Right lobe of liver (tissue), 6 donors: ENCODE results near the gene ACSF3. TPM values are rescaled to one million over a fixed set of nuclear protein-coding genes. Genes with fewer than 3 reads are reported as not detected.

Experiments used
- ATAC-seq, 4 donors: fragments of 200-7000 bp; cut with Tn5 transposase; one replicate each; pipeline ENCODE4 v1.9.1; 2020; ENCODE audit warnings: mild to moderate bottlenecking in 4 of 4, moderate library complexity in 4 of 4
- DNase-seq, 3 donors: peaks; one replicate each; pipeline ENCODE4 v3.0.0-alpha.2; 2020
- H3K27ac ChIP-seq, 3 donors: fragments of 200-600 bp; one replicate each; pipeline ENCODE4 v1.8.0; 2022
- H3K27me3 ChIP-seq, 2 donors: fragments of 200-600 bp; one replicate each; pipeline ENCODE4 v1.8.0; 2022
- H3K36me3 ChIP-seq, 4 donors: fragments of 200-600 bp; sonication (generic) in 1 of 4; one replicate each; pipeline versions ENCODE4 v1.5.1 to v1.8.0; 2017 to 2022; ENCODE audit warnings: control low read depth in 1 of 4
- H3K4me1 ChIP-seq, 4 donors: fragments of 200-600 bp; sonication (generic) in 1 of 4; one replicate each; pipeline versions ENCODE4 v1.5.1 to v1.8.0; 2017 to 2022; ENCODE audit warnings: control low read depth in 1 of 4
- H3K4me3 ChIP-seq, 3 donors: fragments of 200-600 bp; one replicate each; pipeline ENCODE4 v1.8.0; 2022
- H3K9me3 ChIP-seq, 4 donors: fragments of 200-600 bp; sonication (generic) in 1 of 4; one replicate each; pipeline versions ENCODE4 v1.5.1 to v1.8.0; 2017 to 2022; ENCODE audit warnings: control low read depth in 1 of 4
- POLR2A ChIP-seq: fragments of 450-650 bp; IDR thresholded peaks from one replicate; pipeline ENCODE4 v1.6.1; 2017; ENCODE audit warnings: antibody characterized with exemption, mild to moderate bottlenecking
- WGBS: methylation state at CpG from one replicate; pipeline ENCODE4 v1.1.6; 2018; ENCODE audit warnings: low coverage, low lambda C conversion rate; ENCODE audit not compliant: insufficient coverage; ENCODE audit errors: missing lambda C conversion rate; 5-methylcytosine and 5-hydroxymethylcytosine counted together
- intact Hi-C, 2 donors: fragments of 100-400 bp; cut with DNase I; formaldehyde crosslinking; loops; one replicate each; pipeline versions ENCODE4 v1.11.2 to v1.14.1; 2022
- total RNA-seq, 6 experiments: library from RNA; depleted of rRNA in 2 of 6; stranded (reverse); fragments of >200 nt in 2 of 6; fragmentation: NEBNext Ultra II Directional in 3 of 6; extraction: Animal tissue kit (Norgen Biotek cat#: 25700) in 3 of 6; gene quantifications; one replicate each; pipeline versions ENCODE4 v1.1.0 to v1.2.4, GENCODE V29; 2016 to 2023
- TF ChIP-seq, protein P1 (sequence below), 4 donors: fragments of 200-600 bp in 3 of 4; fragments of 450-650 bp in 1 of 4; IDR thresholded peaks; one replicate each; pipeline versions ENCODE4 v1.5.1 to v1.8.0; 2016 to 2022; ENCODE audit warnings: antibody characterized with exemption in 4 of 4, mild to moderate bottlenecking in 2 of 4
- donor health status: DM: no; HTN: yes; CAD: no.
- donor health status: DM: no; HTN: no; CAD: no.
- donor health status: DM: no; HTN: no; CAD: no.
- donor health status: DM: no; HTN: yes; CAD: no.
- donor health status: DM: no; HTN: yes; CAD: no.

The ACSF3 gene
- total RNA-seq, 6 experiments from 2014 or later, result 20.2 to 33.6 (median 29.4) TPM

DNA sequence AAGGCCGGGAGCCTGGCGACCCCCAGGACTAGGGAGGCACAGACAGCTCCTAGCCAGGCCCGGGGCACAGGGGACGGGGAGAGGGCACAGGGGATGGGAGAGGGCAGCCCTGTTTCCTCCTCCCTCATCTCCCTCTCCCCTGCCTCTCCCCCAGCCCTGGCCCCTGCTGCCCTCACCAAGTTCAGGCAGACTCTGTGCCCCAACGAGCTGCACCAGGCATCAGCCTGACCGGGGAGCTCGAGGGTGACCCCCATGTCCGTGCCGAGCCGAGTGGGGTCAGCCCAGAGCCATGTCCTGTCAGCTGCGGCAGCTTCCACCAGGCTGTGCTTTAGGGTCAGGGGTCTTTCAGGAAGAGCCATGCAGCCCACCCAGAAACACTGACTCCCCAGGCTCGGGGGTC, 83.8 kb downstream of the ACSF3 start:
- WGBS, result 20% methylated on average over 1 of the region's 12 CpGs
- no peaks in the 10 kb centered on the region for H3K36me3 ChIP-seq

DNA sequence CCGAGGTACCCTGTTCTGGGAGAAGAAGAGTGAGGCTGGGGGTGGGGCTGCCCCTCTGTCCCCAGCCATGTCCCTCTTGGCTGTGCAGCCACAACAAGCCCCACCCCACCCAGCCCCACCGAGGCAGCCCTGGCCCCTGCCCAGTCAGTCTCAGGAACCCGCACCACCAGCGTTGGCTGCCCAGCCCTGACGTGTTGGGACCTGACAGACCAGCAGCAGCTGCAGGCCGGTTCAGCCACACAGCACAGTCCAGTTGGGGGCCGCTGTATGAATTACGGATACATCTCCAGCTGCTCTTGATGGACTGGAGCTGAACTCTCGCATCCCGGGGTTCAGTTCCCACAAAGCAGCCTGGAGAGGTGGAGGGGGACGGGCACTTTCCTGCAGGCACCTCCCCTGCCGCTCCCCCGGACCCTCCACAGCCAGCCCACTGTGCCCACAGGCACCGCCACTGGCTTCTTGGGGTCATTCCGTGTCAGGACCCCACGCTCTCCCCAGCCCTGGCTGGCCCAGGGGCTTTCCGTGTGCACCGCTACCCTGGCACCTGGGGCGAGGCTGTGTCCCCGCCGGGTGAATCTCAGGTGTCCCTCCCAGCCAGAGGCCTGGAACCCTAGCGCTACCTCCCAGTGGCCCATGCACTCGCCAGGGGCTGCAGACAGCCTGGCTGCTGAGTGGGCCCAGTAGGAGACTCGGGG, 84.9 kb downstream of the ACSF3 start:
- ATAC-seq (no peak), DNase-seq (no peak)
- Histone ChIP-seq H3K27ac (no peak overlapping the region), H3K9me3 (no peaks in the 10 kb centered on the region), H3K27me3 (no peaks in the 10 kb centered on the region), H3K4me1 (no peaks in the 10 kb centered on the region), H3K4me3 (no peak overlapping the region), H3K36me3 (no peaks in the 10 kb centered on the region)
- intact Hi-C loops, result no loop called here
- WGBS, result 60% methylated on average over 3 of the region's 24 CpGs
- TF ChIP-seq, protein P1, sequence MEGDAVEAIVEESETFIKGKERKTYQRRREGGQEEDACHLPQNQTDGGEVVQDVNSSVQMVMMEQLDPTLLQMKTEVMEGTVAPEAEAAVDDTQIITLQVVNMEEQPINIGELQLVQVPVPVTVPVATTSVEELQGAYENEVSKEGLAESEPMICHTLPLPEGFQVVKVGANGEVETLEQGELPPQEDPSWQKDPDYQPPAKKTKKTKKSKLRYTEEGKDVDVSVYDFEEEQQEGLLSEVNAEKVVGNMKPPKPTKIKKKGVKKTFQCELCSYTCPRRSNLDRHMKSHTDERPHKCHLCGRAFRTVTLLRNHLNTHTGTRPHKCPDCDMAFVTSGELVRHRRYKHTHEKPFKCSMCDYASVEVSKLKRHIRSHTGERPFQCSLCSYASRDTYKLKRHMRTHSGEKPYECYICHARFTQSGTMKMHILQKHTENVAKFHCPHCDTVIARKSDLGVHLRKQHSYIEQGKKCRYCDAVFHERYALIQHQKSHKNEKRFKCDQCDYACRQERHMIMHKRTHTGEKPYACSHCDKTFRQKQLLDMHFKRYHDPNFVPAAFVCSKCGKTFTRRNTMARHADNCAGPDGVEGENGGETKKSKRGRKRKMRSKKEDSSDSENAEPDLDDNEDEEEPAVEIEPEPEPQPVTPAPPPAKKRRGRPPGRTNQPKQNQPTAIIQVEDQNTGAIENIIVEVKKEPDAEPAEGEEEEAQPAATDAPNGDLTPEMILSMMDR (IDR thresholded peaks at IDR 0.05), result no peak
- no peak for TF ChIP-seq POLR2A

More for the DNA sequence above, 83.8 kb downstream of the ACSF3 start:
- no peaks in the 10 kb centered on the region for H3K4me1 ChIP-seq
- intact Hi-C loops, result no loop called here
- H3K9me3 ChIP-seq, result no peaks in the 10 kb centered on the region
- DNase-seq, result no peak
- ATAC-seq, result no peak
- no peaks in the 10 kb centered on the region for H3K27me3 ChIP-seq
- H3K27ac ChIP-seq, result no peak overlapping the region
- H3K4me3 ChIP-seq, result no peak overlapping the region
- TF ChIP-seq POLR2A, result no peak
- TF ChIP-seq, protein P1 (IDR thresholded peaks at IDR 0.05), result no peak

DNA sequence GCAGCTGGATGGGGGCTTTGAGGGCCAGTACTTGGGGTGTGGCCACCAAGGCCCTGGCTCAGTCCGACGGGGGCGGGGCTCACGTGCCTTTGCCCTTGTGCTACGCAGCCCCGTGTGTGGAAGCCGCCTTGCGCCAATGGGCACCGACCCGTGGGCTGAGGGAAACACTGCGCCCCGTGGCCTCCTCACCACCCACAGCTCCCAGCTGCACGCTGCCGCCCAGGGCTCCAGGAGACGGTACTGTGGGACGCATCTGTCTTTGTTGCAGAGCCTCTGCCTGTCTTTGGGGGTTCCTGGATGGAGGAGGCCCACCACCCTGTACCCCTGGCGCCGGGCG, 85.5 kb downstream of the ACSF3 start:
- Histone ChIP-seq H3K36me3 (no peaks in the 10 kb centered on the region), H3K4me1 (no peaks in the 10 kb centered on the region), H3K4me3 (no peak overlapping the region), H3K27me3 (no peaks in the 10 kb centered on the region), H3K9me3 (no peaks in the 10 kb centered on the region), H3K27ac (no peak overlapping the region)
- DNase-seq (no peak), ATAC-seq (no peak)
- intact Hi-C loops, result no loop called here
- TF ChIP-seq POLR2A, result no peak
- TF ChIP-seq, protein P1 (IDR thresholded peaks at IDR 0.05), result no peak
- WGBS, result no CpG with 5 or more reads among the region's 19 CpGs

DNA sequence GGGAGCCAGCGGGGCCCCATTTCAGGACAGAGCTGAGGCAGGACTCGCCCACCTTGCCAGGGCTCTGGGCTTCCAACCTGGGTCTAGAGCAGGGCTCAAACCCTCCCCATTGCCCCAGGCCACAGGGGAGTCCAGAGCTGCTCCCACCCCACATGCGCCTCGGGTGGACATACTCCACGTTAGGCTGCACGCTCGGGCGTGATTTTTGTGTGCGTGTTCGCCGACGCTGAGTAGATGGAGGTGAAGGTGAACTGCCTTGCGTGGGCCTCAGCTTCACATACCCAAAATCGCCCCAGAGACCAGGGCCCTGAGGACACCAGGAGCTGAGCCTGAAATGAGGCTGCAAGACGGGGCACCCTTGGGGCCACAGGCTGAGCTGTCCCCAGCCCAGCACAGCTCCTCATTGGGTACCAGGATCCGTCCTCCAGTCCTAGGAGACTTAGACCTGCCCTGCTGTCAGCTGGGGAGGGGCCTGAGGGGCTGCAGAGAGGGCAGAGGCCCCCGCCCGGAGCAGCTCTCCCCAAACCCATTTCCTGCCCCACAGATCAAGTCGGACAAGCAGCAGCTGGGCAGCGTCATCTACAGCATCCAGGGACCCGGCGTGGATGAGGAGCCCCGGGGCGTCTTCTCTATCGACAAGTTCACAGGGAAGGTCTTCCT, 86.1 kb downstream of the ACSF3 start:
- Histone ChIP-seq H3K27me3 (no peaks in the 10 kb centered on the region), H3K4me3 (no peak overlapping the region), H3K27ac (no peak overlapping the region), H3K9me3 (no peaks in the 10 kb centered on the region), H3K36me3 (no peaks in the 10 kb centered on the region), H3K4me1 (no peaks in the 10 kb centered on the region)
- intact Hi-C loops, result no loop called here
- DNase-seq (no peak), ATAC-seq (no peak)
- 87% methylated on average over 6 of the region's 25 CpGs for WGBS
- no peak for TF ChIP-seq POLR2A
- TF ChIP-seq, protein P1 (IDR thresholded peaks at IDR 0.05), result no peak
